Stimulated activated CD8-positive, alpha-beta memory T cell treated with anti-CD3 and anti-CD28 coated beads, Interleukin-12 subunit alpha, Interleukin-12 subunit beta, amount 100 ng/mL, for 4 hours (primary cell): ENCODE data around the gene RBM5.

Source experiments
- DNase-seq: peaks from one replicate; pipeline ENCODE4 v3.0.0-alpha.2; 2020; ENCODE audit warnings: low read depth

The RBM5 gene

DNA sequence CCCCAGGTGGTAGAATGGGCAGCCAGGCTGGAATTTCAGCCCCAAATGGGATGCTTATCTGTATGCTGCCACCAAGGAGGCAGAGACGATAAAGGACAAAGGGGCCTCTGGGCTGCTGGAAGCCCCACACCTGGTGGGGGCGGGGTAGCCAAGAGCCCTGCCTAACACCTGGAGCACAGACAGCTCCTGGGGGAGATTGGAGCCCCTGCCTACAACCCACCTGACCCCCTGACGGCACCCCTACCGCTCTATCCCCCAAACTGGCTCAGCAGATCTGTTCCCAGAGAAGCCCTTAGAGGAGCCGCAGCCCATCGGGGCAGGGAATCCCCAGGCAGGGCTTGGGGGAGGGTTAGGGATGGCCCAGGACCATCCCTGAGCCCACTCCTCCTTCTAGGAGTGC lies 50.6 kb downstream of the RBM5 start:
- no peak for DNase-seq

- no peak for DNase-seq
Observed at GRCh38 chr3:50139718-50140423, 51.2 kb downstream of the RBM5 start.

DNA sequence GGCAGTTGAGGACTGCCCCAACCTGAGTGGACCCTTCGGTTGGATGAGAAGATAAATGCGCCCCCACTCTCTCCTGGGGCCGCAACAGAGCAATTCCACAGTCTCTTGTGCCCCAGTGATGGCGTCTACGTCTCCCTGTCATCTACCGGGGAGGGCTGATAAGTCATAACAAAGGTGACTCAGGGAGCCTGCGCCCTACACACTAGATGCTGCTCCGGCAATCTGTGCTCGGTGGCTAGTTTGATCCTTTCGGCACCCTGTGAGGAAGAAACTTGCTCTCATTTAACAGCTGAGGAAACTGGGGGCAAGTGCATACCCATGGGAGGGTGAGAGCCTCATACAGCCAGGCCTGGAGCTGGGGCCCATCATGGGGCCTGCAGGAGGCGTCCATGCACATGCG lies 52.3 kb downstream of the RBM5 start:
- DNase-seq: no peak

DNA sequence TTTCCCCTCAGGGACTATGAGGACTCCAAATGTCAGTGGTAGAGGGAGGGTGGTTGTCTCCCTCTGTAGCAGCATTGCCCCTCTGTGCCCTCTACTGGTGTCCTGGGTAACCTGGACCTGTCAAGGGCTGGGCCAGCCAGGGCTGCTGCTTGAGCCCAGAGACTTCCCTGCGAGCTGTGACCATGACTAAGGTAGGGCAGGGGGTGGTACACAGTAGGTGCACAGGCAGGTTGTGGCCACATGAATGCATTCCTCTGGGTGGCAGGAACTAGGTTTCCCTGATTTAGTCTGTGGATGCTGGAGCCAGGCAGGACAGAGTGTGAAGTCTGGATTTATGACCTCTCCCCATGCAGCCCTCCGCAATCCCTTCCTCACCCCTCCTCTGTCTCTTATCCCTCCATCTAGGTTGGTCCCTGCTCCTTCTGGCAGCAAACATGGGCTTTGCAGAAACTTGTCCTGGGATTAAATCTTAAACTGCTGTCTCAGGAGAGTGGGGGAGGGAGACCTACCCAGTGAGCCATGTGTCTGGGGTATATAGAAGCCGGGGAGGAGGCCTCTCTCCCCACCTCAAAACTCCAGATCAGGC lies 57.7 kb downstream of the RBM5 start:
- no peak for DNase-seq

DNA sequence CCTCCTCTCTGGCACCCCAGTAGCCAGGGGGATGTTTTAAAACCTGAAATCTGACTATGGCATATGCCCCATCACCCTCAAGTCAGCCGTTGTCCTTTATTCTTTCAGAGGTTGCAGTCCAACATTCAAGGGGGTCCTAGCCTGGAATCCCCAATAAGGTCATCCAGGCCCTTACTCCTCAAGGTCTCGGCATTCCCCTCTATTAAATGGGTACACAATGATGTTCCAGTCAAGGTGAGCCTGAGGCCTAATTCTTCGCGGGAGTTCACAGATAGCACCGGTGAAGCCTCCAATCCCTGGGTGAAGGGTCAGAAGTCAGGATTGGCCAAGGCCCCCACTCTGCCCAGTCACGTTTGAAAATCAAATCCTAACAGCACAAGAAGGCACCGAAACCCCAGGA lies 58.3 kb downstream of the RBM5 start:
- DNase-seq: no peak

- no peak for DNase-seq
Observed at GRCh38 chr3:50147447-50147846, 58.7 kb downstream of the RBM5 start.

DNA sequence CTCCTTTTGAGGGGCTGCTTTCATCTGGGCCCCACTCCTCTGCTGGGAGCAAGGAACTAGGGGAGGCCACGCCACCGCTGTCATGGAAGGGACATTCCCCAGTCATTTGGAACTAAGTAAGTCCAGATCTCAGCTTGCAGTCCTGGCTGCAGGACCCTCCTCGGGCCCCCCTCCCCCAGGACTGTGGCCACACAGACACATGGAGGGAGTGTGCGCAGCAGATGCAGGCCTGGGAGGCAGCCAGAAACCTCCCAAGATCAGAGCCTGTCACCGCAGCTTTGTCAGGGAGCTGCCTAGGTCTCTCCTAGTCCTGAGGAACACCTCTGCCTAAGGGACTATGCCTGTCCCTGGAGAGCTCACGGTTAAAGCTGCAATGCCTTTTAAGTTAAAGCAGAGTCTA lies 59.1 kb downstream of the RBM5 start:
- no peak for DNase-seq

- no peak for DNase-seq
Observed at GRCh38 chr3:50150404-50150750, 61.7 kb downstream of the RBM5 start.

DNA sequence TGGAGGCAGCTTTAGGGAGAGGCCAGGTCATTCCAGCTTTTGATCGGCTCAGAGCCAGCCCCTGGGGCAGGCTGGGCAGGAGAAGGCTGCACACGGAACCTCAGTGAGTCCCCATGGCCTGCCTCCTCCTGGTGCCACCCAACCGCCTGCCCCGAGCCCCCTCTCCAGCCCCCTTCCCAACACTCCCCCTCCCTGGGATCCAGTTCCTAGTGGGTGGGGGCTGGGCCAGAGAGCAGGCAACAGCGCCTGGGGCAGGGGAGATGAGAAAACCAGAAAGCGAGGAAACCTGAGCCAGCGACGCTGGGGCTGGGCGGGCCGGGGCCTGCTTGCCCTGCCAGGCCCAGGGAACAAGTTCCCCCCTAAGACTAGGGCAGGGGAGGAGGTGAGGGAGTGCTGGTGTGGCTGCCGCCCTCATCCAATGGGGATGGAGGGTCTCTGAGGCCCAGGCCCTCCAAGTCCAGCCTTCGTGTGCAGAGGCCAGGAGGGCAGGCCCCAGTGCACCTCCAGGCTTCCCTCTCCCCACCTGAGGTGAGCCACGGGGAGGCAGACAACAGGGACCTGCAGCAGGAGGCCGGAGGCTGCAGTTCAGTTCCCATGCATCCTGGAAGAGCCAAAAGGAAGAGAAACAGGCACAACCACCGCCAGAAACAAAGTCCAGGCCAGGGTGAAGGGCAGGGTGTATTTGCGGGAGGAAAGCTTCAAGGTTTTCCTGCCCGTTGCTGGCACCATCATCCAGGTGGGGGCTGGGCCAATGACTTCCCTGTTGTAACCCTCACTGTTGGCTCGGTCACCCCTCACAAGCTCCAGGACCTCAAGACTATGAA lies 62.4 kb downstream of the RBM5 start:
- no peak for DNase-seq

DNA sequence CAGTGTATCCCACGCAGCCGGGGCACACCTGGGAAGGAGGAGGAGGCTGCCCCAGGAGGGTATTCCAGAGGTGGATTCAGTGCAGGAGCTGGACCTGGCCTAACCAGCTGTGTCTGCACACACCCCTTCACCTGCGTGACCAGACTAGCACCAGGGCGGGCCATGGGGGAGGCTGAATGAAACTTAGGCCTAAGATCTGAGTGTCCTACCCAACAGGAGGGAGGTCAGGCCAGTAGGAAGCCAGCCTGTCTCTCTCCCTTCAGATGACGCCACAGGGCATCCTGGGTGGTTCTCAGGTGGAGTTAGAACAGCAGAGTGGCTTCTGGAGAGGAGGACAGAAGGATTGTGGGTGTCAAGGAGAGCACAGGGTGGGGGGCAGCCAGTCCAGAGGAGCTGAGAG lies 63.0 kb downstream of the RBM5 start:
- DNase-seq: no peak

- no peak for DNase-seq
Observed at GRCh38 chr3:50153782-50154475, 65.2 kb downstream of the RBM5 start.

GRCh38 chr3:50154476-50154839 lies 65.7 kb downstream of the RBM5 start:
- DNase-seq: no peak

GRCh38 chr3:50154840-50155490 lies 66.2 kb downstream of the RBM5 start, which contains the start of gene SEMA3F:
Gene SEMA3F (plus strand): TSS chr3:50155324. CDS start chr3:50159623, 4,299 bp downstream.
- peak; percentile 53 for DNase-seq

DNA sequence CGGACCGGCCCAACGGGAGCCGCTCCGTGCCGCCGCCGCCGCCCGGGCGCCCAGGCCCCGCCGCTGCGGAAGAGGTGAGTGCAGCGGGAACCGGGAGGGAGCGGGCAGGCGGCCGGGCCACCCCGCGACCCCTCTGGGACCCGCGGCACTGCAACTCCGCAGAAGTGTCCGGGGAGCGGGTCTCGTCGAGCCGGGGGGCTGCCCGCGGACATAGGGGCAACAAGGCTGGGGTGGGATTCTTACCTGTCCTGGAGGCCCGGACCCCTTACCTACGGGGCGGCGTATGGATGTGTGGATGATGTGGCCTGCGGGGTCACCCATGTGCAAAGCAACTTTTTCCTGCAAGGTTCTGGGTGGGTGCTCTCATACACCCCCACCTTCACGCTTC lies 66.8 kb downstream of the RBM5 start:
- no peak for DNase-seq

DNA sequence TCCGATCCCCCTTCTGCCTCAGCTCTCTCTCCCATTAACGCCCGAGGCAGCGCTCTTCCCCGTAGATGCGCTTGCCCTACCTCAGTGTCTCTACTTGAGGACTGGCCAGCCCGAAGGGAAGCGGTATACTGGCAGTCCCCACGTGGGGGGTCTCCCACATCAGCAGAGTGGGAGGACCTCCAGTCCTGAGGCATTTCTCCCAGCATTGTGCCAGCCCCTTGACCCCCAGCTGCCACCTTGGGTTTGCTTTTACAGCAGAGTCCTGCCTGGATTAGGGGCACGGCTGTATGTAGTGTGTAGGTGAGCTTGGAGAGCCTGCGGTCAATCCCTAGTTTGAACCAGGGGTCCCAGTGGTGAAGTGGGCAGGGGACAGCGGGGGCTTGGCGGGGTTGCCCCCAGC lies 67.2 kb downstream of the RBM5 start:
- no peak for DNase-seq

- no peak for DNase-seq
Observed at GRCh38 chr3:50156549-50157493, 68.1 kb downstream of the RBM5 start.

DNA sequence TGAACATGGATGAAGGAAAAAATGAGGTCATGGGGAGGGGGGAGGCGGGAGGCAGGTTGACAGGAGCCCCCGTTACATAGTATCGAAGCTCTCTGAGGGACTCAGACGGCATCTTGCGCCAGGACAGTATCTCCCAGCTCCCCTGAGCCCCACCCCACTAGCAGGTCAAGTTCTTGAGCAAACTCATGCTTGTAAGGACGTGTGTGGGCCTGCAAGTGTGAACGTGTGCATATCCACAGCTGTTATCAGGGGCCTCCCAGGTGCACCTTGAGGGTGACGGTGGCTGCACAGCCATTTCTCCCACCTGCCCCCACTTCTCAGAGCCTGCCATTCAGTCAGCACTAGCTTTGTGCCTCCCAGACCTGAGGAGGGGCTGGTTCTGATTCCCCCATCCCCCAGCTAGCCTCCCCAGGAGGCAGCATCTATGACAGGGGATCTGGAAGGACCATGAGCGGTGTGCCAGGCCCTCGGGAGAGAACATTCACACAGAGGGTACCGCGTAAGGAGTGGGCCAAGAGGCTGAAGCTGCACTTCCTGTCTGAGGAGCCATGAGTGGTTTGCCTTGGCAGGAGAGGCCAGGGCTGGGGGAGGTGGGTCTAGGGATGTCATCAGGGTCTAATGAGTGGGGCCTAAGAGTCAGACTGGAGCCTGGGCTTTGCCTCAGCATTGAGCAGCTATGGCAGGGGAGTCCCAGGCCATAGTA lies 69.3 kb downstream of the RBM5 start:
- no peak for DNase-seq

- DNase-seq: no peak
Observed at GRCh38 chr3:50158530-50159146, 69.9 kb downstream of the RBM5 start.

GRCh38 chr3:50160561-50160983 lies 71.9 kb downstream of the RBM5 start:
- no peak for DNase-seq

DNA sequence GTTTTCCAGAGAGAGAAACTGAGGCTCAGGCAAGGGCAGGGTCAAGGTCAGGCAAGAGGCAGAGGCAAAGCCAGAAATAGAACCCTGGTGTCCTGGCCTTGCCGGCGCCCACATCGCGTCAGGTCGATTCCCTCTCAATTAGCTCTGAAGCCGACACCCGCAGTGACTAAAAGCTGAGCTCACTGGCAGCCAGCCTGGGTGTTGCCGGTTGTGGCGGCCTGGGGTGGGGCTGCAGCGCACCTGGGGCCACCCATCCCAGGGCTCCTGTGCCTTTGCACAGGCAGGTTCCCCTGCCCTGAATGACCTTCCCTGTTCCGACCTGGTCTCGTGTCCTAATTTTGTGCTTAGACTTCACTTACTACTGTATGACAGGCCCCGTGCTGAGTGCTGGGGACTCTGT lies 72.6 kb downstream of the RBM5 start:
- no peak for DNase-seq
